H1 (cell line): ENCODE results near the gene BOLA1. TPM values are rescaled to one million over a fixed set of nuclear protein-coding genes. Genes with fewer than 3 reads are reported as not detected.

Experiments
- ATF3 ChIP-seq: IDR thresholded peaks from 2 replicates; pipeline ENCODE4 v1.6.1; 2011; ENCODE audit warnings: low read depth, mild to moderate bottlenecking, low read length; ENCODE audit not compliant: insufficient read depth
- BCL11A ChIP-seq, 2 experiments: IDR thresholded peaks; one replicate each; pipeline ENCODE4 v1.6.1; 2011; ENCODE audit warnings: low read depth in 2 of 2, low read length in 2 of 2, mild to moderate bottlenecking in 2 of 2
- CHD7 ChIP-seq: fragments of 300-600 bp; sonication (generic); IDR thresholded peaks from 2 replicates; pipeline ENCODE4 v1.7.1; 2012; ENCODE audit warnings: low read length, moderate library complexity, mild to moderate bottlenecking, inconsistent platforms; ENCODE audit not compliant: insufficient replicate concordance
- EGR1 ChIP-seq: IDR thresholded peaks from 2 replicates; pipeline ENCODE4 v1.6.1; 2011; ENCODE audit warnings: low read depth, low read length, borderline replicate concordance
- KDM4A ChIP-seq: IDR thresholded peaks from one replicate; pipeline ENCODE4 v1.7.1; 2012; ENCODE audit warnings: low read depth, mild to moderate bottlenecking, moderate library complexity, low read length, inconsistent platforms; ENCODE audit not compliant: severe bottlenecking
- POLR2AphosphoS5 ChIP-seq: IDR thresholded peaks from 2 replicates; pipeline ENCODE4 v1.6.1; 2011; ENCODE audit warnings: low read depth, low read length
- RAD21 ChIP-seq, 2 experiments: IDR thresholded peaks in 1 of 2; conservative IDR thresholded peaks in 1 of 2; 2 replicates each; pipeline ENCODE4 v1.6.1; 2011; ENCODE audit warnings: low read depth in 2 of 2, low read length in 2 of 2, improper control_type of control experiment in 1 of 2, inconsistent platforms in 1 of 2, mild to moderate bottlenecking in 1 of 2, moderate library complexity in 1 of 2
- RBBP5 ChIP-seq: IDR thresholded peaks from 2 replicates; pipeline ENCODE4 v1.7.1; 2012; ENCODE audit warnings: low read depth, mild to moderate bottlenecking, inconsistent platforms, low read length, moderate library complexity, borderline replicate concordance
- RFX5 ChIP-seq: IDR thresholded peaks from 2 replicates; pipeline ENCODE4 v1.6.1; 2011; ENCODE audit warnings: low read depth, low read length, improper control_type of control experiment, borderline replicate concordance
- SUZ12 ChIP-seq: fragments of 200-600 bp; sonication (generic); IDR thresholded peaks from 2 replicates; pipeline ENCODE4 v1.6.1; 2012; ENCODE audit warnings: mild to moderate bottlenecking, inconsistent platforms, low read length, moderate library complexity, mixed read lengths
- TBP ChIP-seq: IDR thresholded peaks from 2 replicates; pipeline ENCODE4 v1.6.1; 2011; ENCODE audit warnings: low read depth, low read length, improper control_type of control experiment
- polyA plus RNA-seq, 7 experiments: library from polyadenylated mRNA; depleted of rRNA in 3 of 7; stranded (reverse) in 5 of 7; unstranded in 2 of 7; fragments of >200 nt in 5 of 7; fragments of 200-250 nt in 2 of 7; gene quantifications; 1 replicate in 5 of 7; 2 replicates in 1 of 7; 4 replicates in 1 of 7; pipeline versions ENCODE4 v1.2.1 to v1.2.3, GENCODE V29; 2011 to 2013; ENCODE audit warnings: missing spikeins in 2 of 7, mixed read lengths in 2 of 7
- total RNA-seq: library from RNA; stranded (reverse); fragmentation: NEBNext Ultra II Directional; extraction: Animal tissue kit (Norgen Biotek cat#: 25700); gene quantifications from 2 replicates; pipeline ENCODE4 v1.2.1, GENCODE V29; 2021

The BOLA1 gene
- total and polyA plus RNA-seq, 2 of the 8 experiments (the other 6 are each of a cell fraction or from before 2014, with no cell fraction given), result 8.1 to 15.4 TPM

GRCh38 chr1:149945206-149945605 is 45.8 kb downstream of the BOLA1 start (continued):
- TF ChIP-seq CHD7 (no peak), RAD21 (IDR thresholded peaks at IDR 0.05 in 1 of 2, conservative IDR thresholded peaks at IDR 0.05 in 1 of 2; ENCODE audit: low read depth in 2 of 2, low read length in 2 of 2) (no peak), TBP (no peak), KDM4A (no peak), EGR1 (no peak), SUZ12 (no peak), BCL11A (IDR thresholded peaks at IDR 0.05; ENCODE audit: low read depth in 2 of 2, low read length in 2 of 2) (no peak), POLR2AphosphoS5 (no peak), RBBP5 (no peak), ATF3 (no peak), RFX5 (no peak)
